GM12801 (cell line): ENCODE data around the gene GPR108.

Source experiments
- CTCF ChIP-seq: IDR thresholded peaks from one replicate; pipeline ENCODE4 v1.5.1; 2011; ENCODE audit warnings: control low read depth; ENCODE audit not compliant: insufficient read length; ENCODE audit errors: extremely low read depth

GPR108 gene

DNA sequence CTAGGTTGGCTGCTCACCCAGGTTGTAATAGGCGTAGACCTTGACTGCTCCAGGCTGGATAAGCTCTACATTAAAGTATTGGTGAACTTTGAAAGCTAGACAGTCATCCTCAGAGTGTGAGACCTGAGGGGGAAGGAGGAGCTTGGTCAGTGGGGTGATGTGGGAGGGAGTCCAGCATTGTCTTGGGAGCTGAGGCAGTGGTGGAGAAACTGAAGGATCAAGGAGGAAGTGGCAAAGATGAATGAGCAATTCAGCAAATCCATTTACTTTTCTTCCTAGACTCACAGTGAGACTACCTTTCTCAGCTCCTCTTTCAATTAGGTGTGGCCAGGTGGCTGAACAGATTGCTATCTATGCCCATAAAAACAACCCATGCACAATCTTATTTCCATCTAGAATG lies 57.2 kb downstream of the GPR108 start:
- no peak for TF ChIP-seq CTCF
